HS-27A (cell line): Measurements from ENCODE around the gene TOB2.
"Not testable (repeated sequence)": the region's sequence is repeated elsewhere in the genome, so short reads cannot be mapped to it uniquely, and the experiment has no call there.

Experiments
- DNase-seq: peaks from one replicate; pipeline ENCODE4 v3.0.0-alpha.2; 2012; ENCODE audit warnings: low read depth, missing footprints

TOB2 gene

GRCh38 chr22:41425660-41426365 lies 20.8 kb downstream of the TOB2 start:
- DNase-seq: no peak

GRCh38 chr22:41418717-41419116 lies 27.9 kb downstream of the TOB2 start:
- no peak for DNase-seq

- peak; percentile 19 for DNase-seq
Observed at GRCh38 chr22:41417622-41418390, 28.8 kb downstream of the TOB2 start.

- DNase-seq: no peak
Observed at GRCh38 chr22:41415554-41415953, 31.0 kb downstream of the TOB2 start.

GRCh38 chr22:41411021-41411851 lies 35.4 kb downstream of the TOB2 start:
- DNase-seq: no peak

GRCh38 chr22:41410311-41410751 lies 36.3 kb downstream of the TOB2 start:
- no peak for DNase-seq

- no peak for DNase-seq
Observed at GRCh38 chr22:41408665-41409064, 37.9 kb downstream of the TOB2 start.

- DNase-seq: no peak
Observed at GRCh38 chr22:41407433-41407832, 39.2 kb downstream of the TOB2 start.

- DNase-seq: no peak
Observed at GRCh38 chr22:41406410-41406809, 40.2 kb downstream of the TOB2 start.

- no peak for DNase-seq
Observed at GRCh38 chr22:41405588-41405987, 41.0 kb downstream of the TOB2 start.

- DNase-seq: no peak
Observed at GRCh38 chr22:41403532-41404318, 42.9 kb downstream of the TOB2 start.

GRCh38 chr22:41402851-41403250 lies 43.8 kb downstream of the TOB2 start:
- DNase-seq: not testable (repeated sequence)

GRCh38 chr22:41401781-41402648 lies 44.6 kb downstream of the TOB2 start:
- DNase-seq: no peak

- no peak for DNase-seq
Observed at GRCh38 chr22:41398921-41399320, 47.7 kb downstream of the TOB2 start.

- no peak for DNase-seq
Observed at GRCh38 chr22:41397143-41397811, 49.3 kb downstream of the TOB2 start.

- no peak for DNase-seq
Observed at GRCh38 chr22:41395531-41396240, 50.9 kb downstream of the TOB2 start.

GRCh38 chr22:41394012-41394356 lies 52.6 kb downstream of the TOB2 start:
- DNase-seq: no peak

GRCh38 chr22:41387341-41387740 lies 59.3 kb downstream of the TOB2 start:
- no peak for DNase-seq

- DNase-seq: no peak
Observed at GRCh38 chr22:41384128-41384527, 62.5 kb downstream of the TOB2 start.
